SU-DHL-6 (cell line): Measurements from ENCODE around the gene MYH7B.

Experiments
- EZH2phosphoT487 ChIP-seq: fragments of 200-600 bp; sonication (generic), shearing (Covaris generic); conservative IDR thresholded peaks from 2 replicates; pipeline ENCODE4 v1.6.1; 2018; ENCODE audit warnings: mild to moderate bottlenecking, antibody characterized with exemption, low read length, moderate library complexity, mixed read lengths
- TF ChIP-seq, protein P1 (sequence below): fragments of 200-600 bp; sonication (generic); IDR thresholded peaks from one replicate; pipeline ENCODE4 v1.5.1; 2017; ENCODE audit warnings: antibody characterized with exemption, mild to moderate bottlenecking, low read length, moderate library complexity; ENCODE audit not compliant: insufficient read depth, poor library complexity, severe bottlenecking

DNA sequence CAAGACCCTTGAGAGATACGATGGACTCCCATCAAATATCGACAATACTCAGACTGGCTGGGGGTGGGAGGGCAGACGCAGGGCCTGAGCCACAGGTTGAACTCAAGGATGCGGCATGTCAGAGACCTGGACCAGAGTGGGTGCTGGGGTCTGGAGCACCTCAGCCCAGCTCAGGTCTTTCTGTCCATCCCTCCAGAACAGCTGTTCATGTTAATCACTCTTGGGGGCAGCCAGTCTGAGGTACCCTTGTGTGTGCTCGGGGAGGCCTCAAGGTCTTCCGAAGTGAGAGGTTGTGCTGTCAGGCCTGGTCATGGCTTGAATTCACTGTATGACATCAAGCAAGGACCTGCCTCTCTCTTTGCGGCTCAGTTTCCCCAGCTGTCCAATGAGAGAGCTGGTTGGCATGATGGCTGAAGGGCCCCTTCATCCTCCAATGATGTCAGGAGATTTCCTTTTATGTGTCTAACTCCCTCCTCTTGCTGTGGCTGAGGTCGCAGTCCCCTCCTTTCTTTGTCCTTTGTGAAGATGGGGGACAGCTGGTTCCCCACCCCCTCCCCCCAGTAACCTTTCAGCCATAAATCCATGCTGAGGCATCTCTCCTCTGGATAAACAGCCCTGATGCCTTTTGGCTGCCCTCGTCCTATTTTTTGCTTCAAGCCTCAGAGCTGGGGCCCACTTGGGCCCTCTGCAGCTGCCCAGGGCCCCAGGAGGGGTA lies 15.3 kb downstream of the MYH7B start:
- TF ChIP-seq, protein P1, sequence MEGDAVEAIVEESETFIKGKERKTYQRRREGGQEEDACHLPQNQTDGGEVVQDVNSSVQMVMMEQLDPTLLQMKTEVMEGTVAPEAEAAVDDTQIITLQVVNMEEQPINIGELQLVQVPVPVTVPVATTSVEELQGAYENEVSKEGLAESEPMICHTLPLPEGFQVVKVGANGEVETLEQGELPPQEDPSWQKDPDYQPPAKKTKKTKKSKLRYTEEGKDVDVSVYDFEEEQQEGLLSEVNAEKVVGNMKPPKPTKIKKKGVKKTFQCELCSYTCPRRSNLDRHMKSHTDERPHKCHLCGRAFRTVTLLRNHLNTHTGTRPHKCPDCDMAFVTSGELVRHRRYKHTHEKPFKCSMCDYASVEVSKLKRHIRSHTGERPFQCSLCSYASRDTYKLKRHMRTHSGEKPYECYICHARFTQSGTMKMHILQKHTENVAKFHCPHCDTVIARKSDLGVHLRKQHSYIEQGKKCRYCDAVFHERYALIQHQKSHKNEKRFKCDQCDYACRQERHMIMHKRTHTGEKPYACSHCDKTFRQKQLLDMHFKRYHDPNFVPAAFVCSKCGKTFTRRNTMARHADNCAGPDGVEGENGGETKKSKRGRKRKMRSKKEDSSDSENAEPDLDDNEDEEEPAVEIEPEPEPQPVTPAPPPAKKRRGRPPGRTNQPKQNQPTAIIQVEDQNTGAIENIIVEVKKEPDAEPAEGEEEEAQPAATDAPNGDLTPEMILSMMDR, result no peak
- no peak for TF ChIP-seq EZH2phosphoT487
